Breast epithelium (tissue), 3 donors: ENCODE results near the gene CYP4F12.

Experiments
- CTCF ChIP-seq, 3 donors: fragments of 450-650 bp; IDR thresholded peaks; one replicate each; pipeline ENCODE4 v1.5.1; 2016 to 2017; ENCODE audit warnings: antibody characterized with exemption in 3 of 3, mild to moderate bottlenecking in 3 of 3, moderate library complexity in 3 of 3
- POLR2A ChIP-seq: fragments of 450-650 bp; IDR thresholded peaks from one replicate; pipeline ENCODE4 v1.6.1; 2016; ENCODE audit warnings: antibody characterized with exemption, mild to moderate bottlenecking, moderate library complexity

GRCh38 chr19:15673176-15673654, 328 bp downstream of the CYP4F12 start:
- TF ChIP-seq CTCF (IDR thresholded peaks at IDR 0.05) (no peak), POLR2A (no peak)
